IMR-90 (cell line): ENCODE data around the gene PSORS1C2. TPM values are rescaled to one million over a fixed set of nuclear protein-coding genes. Genes with fewer than 3 reads are reported as not detected.

Experiments used
- ATAC-seq: fragments of 200-7000 bp; cut with Tn5 transposase; 2 replicates; pipeline ENCODE4 v1.9.1; 2020; ENCODE audit warnings: low read depth, mild to moderate bottlenecking, moderate library complexity
- BruUV-seq: library from RNA; stranded (reverse); fragments of 400-500 nt; replicated peaks from 2 replicates; lab custom pipeline; 2021; lab: Mats Ljungman, UMichigan
- CTCF ChIA-PET: fragments of 300-600 bp; formaldehyde crosslinking; extraction: SDS; loops from one replicate; lab custom pipeline; 2021; ENCODE audit warnings: antibody characterized with exemption; lab: Yijun Ruan, JAX
- POLR2A ChIA-PET: fragments of 300-600 bp; sonication (Branson Sonifier 250); formaldehyde crosslinking; loops from one replicate; lab custom pipeline; 2022; ENCODE audit warnings: antibody characterized with exemption; ENCODE audit not compliant: unreplicated experiment; lab: Charles Lee
- DNase-seq: peaks from one replicate; pipeline ENCODE4 v3.0.0; 2013
- H2AFZ ChIP-seq: replicated peaks from 2 replicates; pipeline ENCODE3; 2013; ENCODE audit warnings: low read length, mild to moderate bottlenecking; ENCODE audit not compliant: poor library complexity
- H2AK5ac ChIP-seq: 2 replicates; pipeline ENCODE4 v1.6.1; 2013; ENCODE audit warnings: low read depth, low read length, inconsistent platforms
- H2AK9ac ChIP-seq: replicated peaks from 2 replicates; pipeline ENCODE3; 2013; ENCODE audit warnings: mild to moderate bottlenecking, low read depth, low read length, moderate library complexity; ENCODE audit not compliant: poor library complexity
- H2BK120ac ChIP-seq: 2 replicates; pipeline ENCODE4 v1.6.1; 2013; ENCODE audit warnings: low read depth, low read length, inconsistent platforms
- H2BK15ac ChIP-seq: 3 replicates; pipeline ENCODE4 v1.6.1; 2013; ENCODE audit warnings: low read depth, low read length, inconsistent platforms
- H2BK20ac ChIP-seq: 2 replicates; pipeline ENCODE4 v1.6.1; 2013; ENCODE audit warnings: low read depth, mild to moderate bottlenecking, inconsistent platforms, low read length, moderate library complexity
- H2BK5ac ChIP-seq: 2 replicates; pipeline ENCODE4 v1.6.1; 2013; ENCODE audit warnings: mild to moderate bottlenecking, low read depth, low read length, inconsistent platforms; ENCODE audit not compliant: poor library complexity, severe bottlenecking
- H3K14ac ChIP-seq: replicated peaks from 2 replicates; pipeline ENCODE4 v1.6.1; 2013; ENCODE audit warnings: low read depth, low read length, inconsistent platforms
- H3K18ac ChIP-seq: 2 replicates; pipeline ENCODE4 v1.6.1; 2013; ENCODE audit warnings: low read depth, low read length, control low read depth
- H3K23ac ChIP-seq: 2 replicates; pipeline ENCODE4 v1.6.1; 2013; ENCODE audit warnings: low read depth, low read length, inconsistent platforms
- H3K27ac ChIP-seq: 2 replicates; pipeline ENCODE4 v1.5.1; 2013; ENCODE audit warnings: mild to moderate bottlenecking, control low read depth, low read length; ENCODE audit not compliant: insufficient read depth
- H3K27me3 ChIP-seq: 2 replicates; pipeline ENCODE4 v1.6.1; 2013; ENCODE audit warnings: low read length; ENCODE audit not compliant: control insufficient read depth, insufficient read depth
- H3K36me3 ChIP-seq: 2 replicates; pipeline ENCODE4 v1.6.1; 2013; ENCODE audit warnings: low read length, mixed read lengths; ENCODE audit not compliant: control insufficient read depth, insufficient read depth
- H3K4ac ChIP-seq: 2 replicates; pipeline ENCODE4 v1.6.1; 2013; ENCODE audit warnings: low read depth, low read length, inconsistent platforms
- H3K4me1 ChIP-seq: 2 replicates; pipeline ENCODE4 v1.6.1; 2013; ENCODE audit warnings: low read length, mixed read lengths; ENCODE audit not compliant: control insufficient read depth, insufficient read depth
- H3K4me2 ChIP-seq: 2 replicates; pipeline ENCODE4 v1.6.1; 2013; ENCODE audit warnings: low read depth, mild to moderate bottlenecking, control low read depth, low read length, moderate library complexity
- H3K4me3 ChIP-seq: 2 replicates; pipeline ENCODE4 v1.5.1; 2013; ENCODE audit warnings: low read depth, mild to moderate bottlenecking, control low read depth, low read length, moderate library complexity; ENCODE audit not compliant: insufficient read depth
- H3K56ac ChIP-seq: 2 replicates; pipeline ENCODE4 v1.6.1; 2013; ENCODE audit warnings: low read length, inconsistent platforms; ENCODE audit not compliant: insufficient read depth; ENCODE audit errors: extremely low read depth
- H3K79me1 ChIP-seq, 2 experiments: 2 replicates each; pipeline ENCODE4 v1.6.1; 2013; ENCODE audit warnings: low read length in 2 of 2, inconsistent platforms in 1 of 2, low read depth in 1 of 2
- H3K9ac ChIP-seq: 2 replicates; pipeline ENCODE4 v1.6.1; 2013; ENCODE audit warnings: low read depth, low read length, control low read depth
- H3K9me1 ChIP-seq: 2 replicates; pipeline ENCODE4 v1.6.1; 2013; ENCODE audit warnings: low read length, inconsistent platforms; ENCODE audit not compliant: insufficient read depth
- H3K9me3 ChIP-seq: 2 replicates; pipeline ENCODE4 v1.6.1; 2013; ENCODE audit warnings: low read length; ENCODE audit not compliant: control insufficient read depth, insufficient read depth
- H4K20me1 ChIP-seq: 2 replicates; pipeline ENCODE4 v1.6.1; 2013; ENCODE audit warnings: low read length, inconsistent platforms; ENCODE audit not compliant: insufficient read depth
- H4K5ac ChIP-seq: 2 replicates; pipeline ENCODE4 v1.6.1; 2013; ENCODE audit warnings: mild to moderate bottlenecking, low read depth, low read length, control low read depth
- H4K8ac ChIP-seq, 2 experiments: 2 replicates each; pipeline ENCODE4 v1.6.1; 2013; ENCODE audit warnings: low read depth in 2 of 2, low read length in 2 of 2, control low read depth in 1 of 2, inconsistent platforms in 1 of 2
- H4K91ac ChIP-seq: 2 replicates; pipeline ENCODE4 v1.6.1; 2013; ENCODE audit warnings: low read depth, low read length, inconsistent platforms; ENCODE audit not compliant: insufficient read depth
- POLR2A ChIP-seq: IDR thresholded peaks from 2 replicates; pipeline ENCODE4 v1.6.1; 2012; ENCODE audit warnings: mild to moderate bottlenecking, low read depth, low read length
- WGBS, 2 experiments: methylation state at CpG; one replicate each; pipeline versions ENCODE4 v1.1.5 to v1.1.7; 2013; ENCODE audit warnings: missing lambda C conversion rate in 2 of 2; ENCODE audit not compliant: insufficient read length in 1 of 2; ENCODE audit errors: extremely low coverage in 2 of 2; 5-methylcytosine and 5-hydroxymethylcytosine counted together
- dilution Hi-C: fragments of 300-500 bp; cut with HindIII; formaldehyde crosslinking; loops from one replicate; pipeline ENCODE4 v1.14.3; 2018; ENCODE audit warnings: low sequenced_read_pairs; ENCODE audit not compliant: unreplicated experiment
- in situ Hi-C: fragments of 300-500 bp; cut with MboI; formaldehyde crosslinking; loops from 3 replicates; pipeline ENCODE4 v1.14.3; 2019; ENCODE audit warnings: low sequenced_read_pairs, inconsistent platforms, mixed read lengths
- intact Hi-C: fragments of 100-400 bp; cut with micrococcal nuclease; formaldehyde crosslinking; loops from 2 replicates; pipeline ENCODE4 v1.10.0; 2022
- polyA plus RNA-seq, 3 experiments: library from polyadenylated mRNA; depleted of rRNA; stranded (reverse); fragments of >200 nt; gene quantifications; 2 replicates each; pipeline ENCODE4 v1.2.3, GENCODE V29; 2012; ENCODE audit warnings: low replicate concordance in 1 of 3
- total RNA-seq: library from RNA; depleted of rRNA; stranded (reverse); fragments of >200 nt; gene quantifications from 2 replicates; pipeline ENCODE4 v1.2.3, GENCODE V29; 2012
- TF ChIP-seq, protein P1 (sequence below): conservative IDR thresholded peaks from 2 replicates; pipeline ENCODE4 v1.5.1; 2012; ENCODE audit warnings: mild to moderate bottlenecking, low read depth, low read length, improper control_type of control experiment

PSORS1C2 gene
- total and polyA plus RNA-seq, 2 of the 4 experiments (the other 2 are of a cell fraction) = not detected

DNA sequence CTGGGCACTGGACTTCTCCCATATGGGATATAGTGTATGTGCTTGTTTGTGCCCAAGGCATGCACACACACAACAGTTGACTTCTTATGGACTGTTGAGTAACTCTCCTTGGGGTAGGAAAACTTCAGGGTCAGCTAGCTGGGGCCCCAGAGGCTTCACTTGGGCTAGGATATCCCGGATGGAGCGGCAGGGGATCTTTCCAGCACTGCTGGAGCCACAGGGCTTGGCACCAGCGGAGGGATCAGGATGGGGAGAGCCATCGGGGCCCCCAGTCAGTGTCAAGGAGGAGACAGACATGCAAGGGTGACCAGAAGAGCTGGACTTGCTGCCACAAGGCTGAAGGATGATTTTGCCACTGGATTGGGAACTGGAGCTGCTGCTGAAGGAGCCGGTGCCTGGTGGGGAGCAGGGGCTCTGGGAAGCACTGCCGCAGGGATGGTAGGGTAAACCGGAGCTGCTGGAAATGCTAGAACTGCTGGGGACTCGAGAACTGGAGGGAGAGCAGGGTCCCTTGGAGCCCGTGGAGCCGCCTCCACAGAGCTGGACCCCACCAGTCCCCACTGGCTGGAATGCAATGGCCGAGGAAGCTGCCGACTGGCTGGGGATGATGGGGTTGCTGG, 22.8 kb downstream of the PSORS1C2 start:
- Histone ChIP-seq H3K4me2 (no peak overlapping the region), H2BK15ac (peak overlapping the region; percentile 78; the same call in 2 of the 3 replicates), H3K4me3 (no peak overlapping the region), H3K27me3 (peaks cover 6% of the 10 kb centered on the region; the same call in 1 of the 2 replicates), H2BK120ac (no peak overlapping the region), H3K9ac (no peak overlapping the region), H3K79me1 (peaks cover 0 to 9% of the 10 kb centered on the region in 2 experiments; a peak in 2 of 4 replicates), H2AK9ac (peak overlapping the region; percentile 57), H3K27ac (no peak overlapping the region), H2AK5ac (peak overlapping the region; percentile 74), H4K20me1 (no peaks in the 10 kb centered on the region), H4K5ac (no peak overlapping the region), H3K14ac (no peak overlapping the region), H3K56ac (no peak overlapping the region), H3K9me1 (peaks cover 15% of the 10 kb centered on the region), H4K91ac (no peak overlapping the region), H3K36me3 (no peaks in the 10 kb centered on the region), H3K4me1 (peaks cover 11% of the 10 kb centered on the region), H3K23ac (0 out of 2 replicates have a peak overlapping the region, but pooled peaks have one; percentile 24), H2BK20ac (0 out of 2 replicates have a peak overlapping the region, but pooled peaks have one; percentile 82), H4K8ac (no peak overlapping the region), H3K18ac (no peak overlapping the region), H3K4ac (no peak overlapping the region), H3K9me3 (no peaks in the 10 kb centered on the region), H2BK5ac (no peak overlapping the region), H2AFZ (no peak overlapping the region)
- TF ChIP-seq POLR2A = no peak
- TF ChIP-seq, protein P1, sequence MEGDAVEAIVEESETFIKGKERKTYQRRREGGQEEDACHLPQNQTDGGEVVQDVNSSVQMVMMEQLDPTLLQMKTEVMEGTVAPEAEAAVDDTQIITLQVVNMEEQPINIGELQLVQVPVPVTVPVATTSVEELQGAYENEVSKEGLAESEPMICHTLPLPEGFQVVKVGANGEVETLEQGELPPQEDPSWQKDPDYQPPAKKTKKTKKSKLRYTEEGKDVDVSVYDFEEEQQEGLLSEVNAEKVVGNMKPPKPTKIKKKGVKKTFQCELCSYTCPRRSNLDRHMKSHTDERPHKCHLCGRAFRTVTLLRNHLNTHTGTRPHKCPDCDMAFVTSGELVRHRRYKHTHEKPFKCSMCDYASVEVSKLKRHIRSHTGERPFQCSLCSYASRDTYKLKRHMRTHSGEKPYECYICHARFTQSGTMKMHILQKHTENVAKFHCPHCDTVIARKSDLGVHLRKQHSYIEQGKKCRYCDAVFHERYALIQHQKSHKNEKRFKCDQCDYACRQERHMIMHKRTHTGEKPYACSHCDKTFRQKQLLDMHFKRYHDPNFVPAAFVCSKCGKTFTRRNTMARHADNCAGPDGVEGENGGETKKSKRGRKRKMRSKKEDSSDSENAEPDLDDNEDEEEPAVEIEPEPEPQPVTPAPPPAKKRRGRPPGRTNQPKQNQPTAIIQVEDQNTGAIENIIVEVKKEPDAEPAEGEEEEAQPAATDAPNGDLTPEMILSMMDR = no peak
- intact Hi-C loops (no loop called here), dilution Hi-C loops (no loop called here), in situ Hi-C loops (no loop called here)
- 91% methylated on average over 7 of the region's 12 CpGs; no CpG with 5 or more reads in 1 of the 2 experiments for WGBS, 2 experiments
- ChIA-PET CTCF (interaction anchor here (0.8 to 3.4 kb wide), 2 partner anchors 29 to 36 kb away, joined by 3 to 10 read pairs; no protein-coding TSS in a partner anchor), POLR2A (no interaction called here)
- DNase-seq = no peak
- no peak for ATAC-seq
- BruUV-seq = no TSS peak
